K562 (cell line): ENCODE measurements around the gene ACAP3. TPM values are rescaled to one million over a fixed set of nuclear protein-coding genes. Genes with fewer than 3 reads are reported as not detected.

Experiments
- ATAC-seq: fragments of 200-7000 bp; cut with Tn5 transposase; 3 replicates; pipeline ENCODE4 v1.9.1; 2020; ENCODE audit warnings: moderate library complexity
- BruUV-seq: library from RNA; stranded (reverse); fragments of 400-500 nt; replicated peaks from 2 replicates; lab custom pipeline; 2021; lab: Mats Ljungman, UMichigan
- CTCF ChIA-PET: fragments of 300-600 bp; formaldehyde crosslinking; extraction: SDS; loops from one replicate; lab custom pipeline; 2021; ENCODE audit warnings: low intra/inter-chr PET ratio; lab: Yijun Ruan, JAX
- POLR2A ChIA-PET: fragments of 300-600, 350-650 bp; sonication (Branson Sonifier 250); formaldehyde crosslinking; extraction: SDS; loops from one replicate; lab custom pipeline; 2021; ENCODE audit warnings: antibody characterized with exemption, inconsistent platforms; lab: Yijun Ruan, JAX
- DNase-seq, 4 experiments: peaks; one replicate each; pipeline versions ENCODE4 v3.0.0 to v3.0.0-alpha.2; 2011 to 2018; ENCODE audit warnings: low spot score in 3 of 4, mixed read lengths in 3 of 4; ENCODE audit errors: extremely low read depth in 1 of 4
- FAIRE-seq: peaks from 2 replicates; lab custom pipeline; 2011; peaks lifted over from hg19 to GRCh38; lab: Jason Lieb, UNC
- H2AFZ ChIP-seq: 2 replicates; pipeline ENCODE4 v1.6.0; 2011; ENCODE audit warnings: low read depth, low read length, control low read depth, inconsistent platforms
- H3K27ac ChIP-seq: fragments of 200-600 bp; 3 replicates; pipeline ENCODE4 v1.8.0; 2011; ENCODE audit warnings: low read depth, mild to moderate bottlenecking, control low read depth, inconsistent platforms, low read length, moderate library complexity, mixed read lengths; ENCODE audit errors: extremely low read depth
- H3K27me3 ChIP-seq, 2 experiments: fragments of 300-600 bp in 1 of 2; 2 replicates in 1 of 2; 3 replicates in 1 of 2; pipeline versions ENCODE4 v1.6.0 to v1.8.0; 2011; ENCODE audit warnings: inconsistent platforms in 2 of 2, low read length in 2 of 2, mild to moderate bottlenecking in 1 of 2, mixed read lengths in 1 of 2, moderate library complexity in 1 of 2; ENCODE audit not compliant: control insufficient read depth in 2 of 2, insufficient read depth in 2 of 2
- H3K36me3 ChIP-seq: fragments of 300-600 bp; 3 replicates; pipeline ENCODE4 v1.8.0; 2011; ENCODE audit warnings: mild to moderate bottlenecking, low read length, inconsistent platforms; ENCODE audit not compliant: control insufficient read depth, insufficient read depth
- H3K4me1 ChIP-seq, 2 experiments: fragments of 200-600 bp in 1 of 2; replicated peaks in 1 of 2; 2 replicates in 1 of 2; 3 replicates in 1 of 2; pipeline versions ENCODE4 v1.5.1 to v1.8.0; 2011; ENCODE audit warnings: inconsistent platforms in 2 of 2, low read length in 2 of 2, mild to moderate bottlenecking in 1 of 2, mixed read lengths in 1 of 2, moderate library complexity in 1 of 2; ENCODE audit not compliant: control insufficient read depth in 2 of 2, insufficient read depth in 2 of 2
- H3K4me2 ChIP-seq: 2 replicates; pipeline ENCODE4 v1.6.1; 2011; ENCODE audit warnings: low read length, control low read depth, inconsistent platforms, mixed read lengths; ENCODE audit not compliant: insufficient read depth
- H3K4me3 ChIP-seq: fragments of 200-600 bp; sonication (generic), shearing (Covaris generic); 2 replicates; pipeline ENCODE4 v1.5.1; 2016; ENCODE audit warnings: control low read depth, inconsistent platforms
- H3K79me2 ChIP-seq: fragments of 200-600 bp; 3 replicates; pipeline ENCODE4 v1.8.0; 2011; ENCODE audit warnings: low read length, inconsistent platforms; ENCODE audit not compliant: control insufficient read depth, insufficient read depth
- H3K9ac ChIP-seq, 2 experiments: 2 replicates each; pipeline versions ENCODE4 v1.6.0 to v1.6.1; 2011; ENCODE audit warnings: low read depth in 2 of 2, low read length in 2 of 2, control low read depth in 1 of 2, inconsistent platforms in 1 of 2, mild to moderate bottlenecking in 1 of 2, mixed read lengths in 1 of 2; ENCODE audit not compliant: insufficient read depth in 1 of 2
- H3K9me1 ChIP-seq: one replicate; pipeline ENCODE4 v1.6.0; 2011; ENCODE audit warnings: inconsistent platforms, mild to moderate bottlenecking, low read length, moderate library complexity; ENCODE audit not compliant: control insufficient read depth, insufficient read depth
- H3K9me3 ChIP-seq: replicated peaks from 2 replicates; pipeline ENCODE4 v1.5.1; 2011; ENCODE audit warnings: low read depth, low read length, inconsistent platforms; ENCODE audit not compliant: control insufficient read depth, insufficient read depth
- H4K20me1 ChIP-seq: replicated peaks from 2 replicates; pipeline ENCODE4 v1.6.1; 2011; ENCODE audit warnings: low read length, inconsistent platforms, mixed read lengths; ENCODE audit not compliant: control insufficient read depth, insufficient read depth
- ATF2 ChIP-seq: sonication (generic); formaldehyde crosslinking; IDR thresholded peaks from 2 replicates; pipeline ENCODE4 v1.8.1; 2022; ENCODE audit warnings: missing genetic modification reagents
- CHD2 ChIP-seq: IDR thresholded peaks from 2 replicates; pipeline ENCODE4 v1.6.1; 2011; ENCODE audit warnings: low read depth, low read length
- DPF2 ChIP-seq: fragments of 450-650 bp; IDR thresholded peaks from 2 replicates; pipeline ENCODE4 v1.6.1; 2016
- HLTF ChIP-seq: fragments of 450-650 bp; IDR thresholded peaks from 2 replicates; pipeline ENCODE4 v1.6.1; 2016
- MTF1 ChIP-seq: fragments of 250-450 bp; sonication (Bioruptor Pico); IDR thresholded peaks from 2 replicates; pipeline ENCODE4 v1.9.0; 2021; ENCODE audit warnings: moderate library complexity, mild to moderate bottlenecking, inconsistent platforms, borderline replicate concordance
- NFXL1 ChIP-seq: fragments of 450-650 bp; formaldehyde crosslinking; IDR thresholded peaks from 2 replicates; pipeline ENCODE4 v1.4.0; 2021; ENCODE audit warnings: mild to moderate bottlenecking
- NR1H2 ChIP-seq: sonication (generic); formaldehyde crosslinking; IDR thresholded peaks from 2 replicates; pipeline ENCODE4 v1.4.0; 2020; ENCODE audit warnings: mild to moderate bottlenecking, missing genetic modification reagents
- PURB ChIP-seq: sonication (generic); formaldehyde crosslinking; IDR thresholded peaks from 2 replicates; pipeline ENCODE4 v1.9.0; 2021; ENCODE audit warnings: low read depth, mild to moderate bottlenecking, missing genetic modification reagents
- SIN3B ChIP-seq: fragments of 450-650 bp; IDR thresholded peaks from 2 replicates; pipeline ENCODE4 v1.6.1; 2017; ENCODE audit warnings: low read depth, mild to moderate bottlenecking, moderate library complexity
- TEAD4 ChIP-seq, 2 experiments: sonication (generic) in 1 of 2; formaldehyde crosslinking in 1 of 2; IDR thresholded peaks; 2 replicates each; pipeline versions ENCODE4 v1.6.1 to v1.8.0; 2012 to 2022; ENCODE audit warnings: borderline replicate concordance in 1 of 2, inconsistent platforms in 1 of 2, low read length in 1 of 2, mild to moderate bottlenecking in 1 of 2, missing genetic modification reagents in 1 of 2
- TFAP4 ChIP-seq: sonication (generic); formaldehyde crosslinking; IDR thresholded peaks from 2 replicates; pipeline ENCODE4 v1.8.0; 2022; ENCODE audit warnings: missing genetic modification reagents, mild to moderate bottlenecking, moderate library complexity, borderline replicate concordance
- ZNF217 ChIP-seq: sonication (generic); formaldehyde crosslinking; IDR thresholded peaks from 2 replicates; pipeline ENCODE4 v1.8.0; 2022; ENCODE audit warnings: mild to moderate bottlenecking, missing genetic modification reagents
- ZNF274 ChIP-seq: IDR thresholded peaks from 2 replicates; pipeline ENCODE4 v1.6.1; 2011; ENCODE audit warnings: low read depth, mild to moderate bottlenecking, low read length, moderate library complexity, borderline replicate concordance
- WGBS: fragments of 100-300 bp; shearing (Covaris generic); methylation state at CpG from one replicate; pipeline ENCODE4 v1.1.6; 2016; ENCODE audit warnings: low coverage, mixed read lengths; ENCODE audit not compliant: insufficient coverage; ENCODE audit errors: missing lambda C conversion rate; 5-methylcytosine and 5-hydroxymethylcytosine counted together
- in situ Hi-C: fragments of 300-500 bp; cut with MboI; formaldehyde crosslinking; loops from 4 replicates; pipeline ENCODE4 v1.15.0; 2018; ENCODE audit warnings: inconsistent platforms, mixed read lengths
- intact Hi-C: fragments of 100-400 bp; cut with micrococcal nuclease; formaldehyde crosslinking; loops from 2 replicates; pipeline ENCODE4 v1.14.2; 2022
- polyA plus RNA-seq, 8 experiments: library from polyadenylated mRNA; depleted of rRNA in 4 of 8; stranded (reverse) in 5 of 8; unstranded in 3 of 8; fragments of >200 nt; fragmentation: Nextera tagmentation in 2 of 8; fragmentation: Illumina TruSeq in 1 of 8; extraction: Ambion mirVana in 2 of 8; extraction: Trizol in 1 of 8; gene quantifications; 2 replicates each; pipeline versions ENCODE4 v1.2.1 to v1.2.3, GENCODE V29; 2011 to 2014; ENCODE audit warnings: inconsistent platforms in 1 of 8, missing spikeins in 1 of 8
- total RNA-seq, 7 experiments: library from RNA; depleted of rRNA in 6 of 7; stranded (reverse); fragments of >200 nt in 6 of 7; fragmentation: Illumina TruSeq in 2 of 7; extraction: Trizol in 2 of 7; gene quantifications; 2 replicates each; pipeline versions ENCODE4 v1.2.1 to v1.2.3, GENCODE V29; 2011 to 2021; ENCODE audit warnings: low replicate concordance in 1 of 7
- TF ChIP-seq, protein P1 (sequence below): fragments of 200-800 bp; sonication (Bioruptor generic); IDR thresholded peaks from 2 replicates; pipeline ENCODE4 v1.6.1; 2017; ENCODE audit warnings: missing genetic modification characterization, missing compliant biosample characterization
- TF ChIP-seq, protein P2 (sequence below), 3 experiments: fragments of 200-800 bp in 1 of 3; sonication (Bioruptor generic) in 1 of 3; sonication (generic) in 1 of 3; formaldehyde crosslinking in 1 of 3; IDR thresholded peaks; 2 replicates each; pipeline versions ENCODE4 v1.6.1 to v1.8.0; 2016 to 2022; ENCODE audit warnings: mild to moderate bottlenecking in 2 of 3, missing compliant biosample characterization in 2 of 3, missing genetic modification characterization in 2 of 3, missing genetic modification reagents in 1 of 3
- TF ChIP-seq, protein P3 (sequence below), 2 experiments: fragments of 450-650 bp in 1 of 2; sonication (generic) in 1 of 2; formaldehyde crosslinking in 1 of 2; IDR thresholded peaks in 1 of 2; conservative IDR thresholded peaks in 1 of 2; 2 replicates each; pipeline versions ENCODE4 v1.6.1 to v1.8.1; 2016 to 2023; ENCODE audit warnings: mild to moderate bottlenecking in 2 of 2, moderate library complexity in 2 of 2, inconsistent platforms in 1 of 2, missing genetic modification reagents in 1 of 2

The ACAP3 gene
- total and polyA plus RNA-seq, 9 of the 15 experiments (the other 6 are each of a cell fraction or from before 2014, with no cell fraction given) = 0.01 to 49.0 (median 12.0) TPM

GRCh38 chr1:1283821-1284220 lies 23.9 kb downstream of the ACAP3 start:
- ChIA-PET POLR2A (no interaction called here), CTCF (no interaction called here)
- BruUV-seq = no TSS peak
- ATAC-seq (peak; percentile 57), DNase-seq (peak; percentile 56 to 82 (median 66)), FAIRE-seq (no peak)
- 0% methylated on average over 7 of the region's 9 CpGs for WGBS
- Histone ChIP-seq H4K20me1 (peaks cover 3% of the 10 kb centered on the region; the same call in 1 of the 2 replicates), H3K36me3 (no peaks in the 10 kb centered on the region), H3K4me2 (no peak overlapping the region), H3K79me2 (no peaks in the 10 kb centered on the region), H3K4me3 (no peak overlapping the region), H3K27ac (no peak overlapping the region), H3K9me3 (no peaks in the 10 kb centered on the region), H3K27me3 (peaks cover 2 to 29% of the 10 kb centered on the region in 2 experiments; a peak in 3 of 5 replicates), H2AFZ (no peak overlapping the region), H3K9me1 (peaks cover 3% of the 10 kb centered on the region), H3K4me1 (peaks cover 0 to 69% of the 10 kb centered on the region in 2 experiments; a peak in 3 of 5 replicates), H3K9ac (no peak overlapping the region)
- in situ Hi-C loops = no loop called here
- intact Hi-C loops = no loop called here
- TF ChIP-seq MTF1 (no peak), TEAD4 (IDR thresholded peaks at IDR 0.05; ENCODE audit: low read length) (no peak), TEAD4 (CRISPR knock-in tag; IDR thresholded peaks at IDR 0.05; ENCODE audit: borderline replicate concordance) (no peak), ATF2 (no peak), NFXL1 (CRISPR knock-in tag) (no peak), PURB (CRISPR knock-in tag) (no peak), ZNF217 (CRISPR knock-in tag) (no peak), CHD2 (no peak), TFAP4 (CRISPR knock-in tag) (peak; percentile 20; the same call in 1 of the 2 replicates), ZNF274 (no peak), SIN3B (no peak), NR1H2 (CRISPR knock-in tag) (no peak), DPF2 (no peak), HLTF (no peak)
- TF ChIP-seq, protein P1, sequence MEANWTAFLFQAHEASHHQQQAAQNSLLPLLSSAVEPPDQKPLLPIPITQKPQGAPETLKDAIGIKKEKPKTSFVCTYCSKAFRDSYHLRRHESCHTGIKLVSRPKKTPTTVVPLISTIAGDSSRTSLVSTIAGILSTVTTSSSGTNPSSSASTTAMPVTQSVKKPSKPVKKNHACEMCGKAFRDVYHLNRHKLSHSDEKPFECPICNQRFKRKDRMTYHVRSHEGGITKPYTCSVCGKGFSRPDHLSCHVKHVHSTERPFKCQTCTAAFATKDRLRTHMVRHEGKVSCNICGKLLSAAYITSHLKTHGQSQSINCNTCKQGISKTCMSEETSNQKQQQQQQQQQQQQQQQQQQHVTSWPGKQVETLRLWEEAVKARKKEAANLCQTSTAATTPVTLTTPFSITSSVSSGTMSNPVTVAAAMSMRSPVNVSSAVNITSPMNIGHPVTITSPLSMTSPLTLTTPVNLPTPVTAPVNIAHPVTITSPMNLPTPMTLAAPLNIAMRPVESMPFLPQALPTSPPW (CRISPR knock-in tag) = peak; percentile 80
- TF ChIP-seq, protein P2, sequence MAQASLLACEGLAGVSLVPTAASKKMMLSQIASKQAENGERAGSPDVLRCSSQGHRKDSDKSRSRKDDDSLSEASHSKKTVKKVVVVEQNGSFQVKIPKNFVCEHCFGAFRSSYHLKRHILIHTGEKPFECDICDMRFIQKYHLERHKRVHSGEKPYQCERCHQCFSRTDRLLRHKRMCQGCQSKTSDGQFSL (CRISPR knock-in tag; IDR thresholded peaks at IDR 0.05) = peak; percentile 87
- TF ChIP-seq, protein P2 (tag; IDR thresholded peaks at IDR 0.05) = peak in 1 of 2 experiments; percentile 76; a peak in 1 of 4 replicates
- TF ChIP-seq, protein P3, sequence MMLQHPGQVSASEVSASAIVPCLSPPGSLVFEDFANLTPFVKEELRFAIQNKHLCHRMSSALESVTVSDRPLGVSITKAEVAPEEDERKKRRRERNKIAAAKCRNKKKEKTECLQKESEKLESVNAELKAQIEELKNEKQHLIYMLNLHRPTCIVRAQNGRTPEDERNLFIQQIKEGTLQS (IDR thresholded peaks at IDR 0.05) = no peak
- TF ChIP-seq, protein P3 (CRISPR knock-in tag; conservative IDR thresholded peaks at IDR 0.05) = no peak
